ENCODE results near the gene FLAD1. TPM values are rescaled to one million over a fixed set of nuclear protein-coding genes. Genes with fewer than 3 reads are reported as not detected.
A peak's percentile ranks its signal among the peaks of the same experiment; 100 is the strongest.
"Not testable (repeated sequence)": the region's sequence is repeated elsewhere in the genome, so short reads cannot be mapped to it uniquely, and the experiment has no call there.

Gene FLAD1
- total RNA-seq, 4 donors from 2014 or later, result 29.7 to 50.3 (median 46.3) TPM

DNA sequence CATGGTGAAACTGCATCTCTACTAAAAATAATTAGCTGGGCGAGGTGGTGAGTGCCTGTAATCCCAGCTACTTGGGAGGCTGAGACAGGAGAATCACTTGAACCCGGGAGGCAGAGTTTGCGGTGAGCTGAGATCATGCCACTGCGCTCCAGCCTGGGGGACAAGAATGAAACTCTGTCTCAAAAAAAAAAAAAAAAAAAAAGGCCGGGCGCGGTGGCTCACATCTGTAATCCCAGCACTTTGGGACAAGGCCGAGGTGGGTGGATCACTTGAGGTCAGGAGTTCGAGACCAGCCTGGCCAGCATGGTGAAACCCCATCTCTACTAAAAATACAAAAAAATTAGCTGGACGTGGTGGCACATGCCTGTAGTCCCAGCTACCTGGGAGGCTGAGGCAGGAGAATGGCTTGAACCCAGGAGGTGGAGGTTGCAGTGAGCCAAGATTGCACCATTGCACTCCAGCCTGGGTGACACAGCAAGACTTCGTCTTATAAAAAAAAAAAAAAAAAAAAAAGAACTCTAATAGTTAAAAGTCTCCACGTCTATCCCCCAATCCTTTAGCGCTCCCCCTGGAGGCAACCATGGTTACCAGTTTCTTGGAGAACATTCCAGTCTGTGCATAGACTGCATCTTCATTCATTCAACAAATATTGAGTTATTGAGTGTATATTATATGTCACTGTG, 12.3 kb downstream of the FLAD1 start:
- H3K27me3 ChIP-seq, H3K9me3 ChIP-seq, H3K27ac ChIP-seq, H3K4me3 ChIP-seq: not testable (repeated sequence)
- peaks cover 0 to 13% (median 0%) of the 10 kb centered on the region in 3 donors for H3K36me3 ChIP-seq
- TF ChIP-seq, protein P1, sequence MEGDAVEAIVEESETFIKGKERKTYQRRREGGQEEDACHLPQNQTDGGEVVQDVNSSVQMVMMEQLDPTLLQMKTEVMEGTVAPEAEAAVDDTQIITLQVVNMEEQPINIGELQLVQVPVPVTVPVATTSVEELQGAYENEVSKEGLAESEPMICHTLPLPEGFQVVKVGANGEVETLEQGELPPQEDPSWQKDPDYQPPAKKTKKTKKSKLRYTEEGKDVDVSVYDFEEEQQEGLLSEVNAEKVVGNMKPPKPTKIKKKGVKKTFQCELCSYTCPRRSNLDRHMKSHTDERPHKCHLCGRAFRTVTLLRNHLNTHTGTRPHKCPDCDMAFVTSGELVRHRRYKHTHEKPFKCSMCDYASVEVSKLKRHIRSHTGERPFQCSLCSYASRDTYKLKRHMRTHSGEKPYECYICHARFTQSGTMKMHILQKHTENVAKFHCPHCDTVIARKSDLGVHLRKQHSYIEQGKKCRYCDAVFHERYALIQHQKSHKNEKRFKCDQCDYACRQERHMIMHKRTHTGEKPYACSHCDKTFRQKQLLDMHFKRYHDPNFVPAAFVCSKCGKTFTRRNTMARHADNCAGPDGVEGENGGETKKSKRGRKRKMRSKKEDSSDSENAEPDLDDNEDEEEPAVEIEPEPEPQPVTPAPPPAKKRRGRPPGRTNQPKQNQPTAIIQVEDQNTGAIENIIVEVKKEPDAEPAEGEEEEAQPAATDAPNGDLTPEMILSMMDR (IDR thresholded peaks at IDR 0.05), result peak in 4 of 6 experiments; percentile 16 to 31 (median 29)
- peak in 2 of 3 donors; percentile 54 to 73 for DNase-seq
- peaks cover 0 to 16% (median 3%) of the 10 kb centered on the region in 4 donors for H3K4me1 ChIP-seq

DNA sequence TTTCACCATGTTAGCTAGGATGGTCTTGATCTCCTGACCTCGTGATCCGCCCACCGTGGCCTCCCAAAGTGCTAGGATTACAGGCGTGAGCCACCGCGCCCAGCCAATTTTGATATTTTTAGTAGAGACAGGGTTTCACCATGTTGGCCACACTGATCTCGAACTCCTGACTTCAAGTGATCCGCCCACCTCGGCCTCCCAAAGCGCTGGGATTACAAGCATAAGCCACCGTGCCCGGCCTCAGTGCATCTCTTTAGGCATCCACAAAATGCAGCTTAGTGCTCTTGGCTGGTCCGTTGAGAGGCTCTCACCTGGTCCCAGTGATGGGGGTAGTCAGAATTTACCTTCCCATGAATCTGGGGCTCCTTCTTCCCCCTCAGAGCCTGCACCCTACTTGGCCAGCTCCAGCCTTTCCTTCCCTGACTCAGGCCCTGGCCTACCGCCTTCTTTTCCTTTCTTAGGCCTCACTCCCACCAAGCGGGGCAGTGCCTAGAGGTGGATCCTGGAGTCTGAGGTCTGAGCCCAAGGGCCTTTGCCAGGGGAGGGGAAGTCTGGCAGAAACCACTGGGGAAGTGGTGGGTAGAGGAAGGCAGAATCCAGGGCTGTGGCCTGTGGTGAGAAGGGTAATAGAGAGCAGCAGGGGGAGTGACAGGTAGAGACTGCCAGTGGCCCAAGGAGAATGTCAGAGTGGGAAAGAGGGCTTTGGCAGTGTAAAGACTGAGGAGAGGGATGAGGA, 14.0 kb downstream of the FLAD1 start:
- TF ChIP-seq POLR2A (IDR thresholded peaks at IDR 0.05), result no peak
- TF ChIP-seq, protein P1 (IDR thresholded peaks at IDR 0.05), result no peak
- peak in 1 of 3 donors; percentile 37 for DNase-seq

DNA sequence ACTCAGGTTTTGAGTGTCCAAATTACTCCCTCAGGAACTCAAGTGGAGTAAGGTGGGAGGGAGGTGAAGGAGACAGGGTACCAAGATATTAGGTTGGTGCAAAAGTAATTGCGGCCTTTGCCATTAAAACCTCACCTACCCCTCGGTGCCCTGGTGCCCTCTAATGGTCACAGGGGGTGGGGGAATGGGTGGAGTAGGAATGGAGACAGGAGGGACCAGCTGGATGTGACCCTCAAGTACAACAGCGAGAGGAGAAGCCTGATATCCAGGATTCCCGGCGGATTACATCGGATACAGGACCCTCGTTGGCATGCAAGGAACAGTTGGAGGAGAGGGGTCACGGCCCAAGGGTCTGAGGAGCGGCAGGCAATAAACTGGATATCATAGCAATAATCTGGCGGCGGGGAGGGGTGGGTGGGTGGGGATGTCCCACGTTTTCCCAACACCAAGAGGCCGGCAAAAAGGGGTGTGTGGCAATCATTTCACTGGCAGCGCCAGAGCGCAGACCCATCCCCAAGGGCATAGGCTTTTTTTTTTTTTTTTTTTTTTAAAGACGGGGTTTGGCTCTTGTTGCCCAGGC, 15.1 kb downstream of the FLAD1 start:
- no peak for TF ChIP-seq POLR2A (IDR thresholded peaks at IDR 0.05)
- TF ChIP-seq, protein P1 (IDR thresholded peaks at IDR 0.05), result peak in 1 of 6 experiments; percentile 23
- peaks cover 0 to 16% (median 3%) of the 10 kb centered on the region in 4 donors for H3K4me1 ChIP-seq
- DNase-seq, result peak in 1 of 3 donors; percentile 39
- H3K27ac ChIP-seq, result no peak overlapping the region
- H3K4me3 ChIP-seq, result no peak overlapping the region
- H3K36me3 ChIP-seq, result no peaks in the 10 kb centered on the region
- H3K9me3 ChIP-seq, result no peaks in the 10 kb centered on the region
- no peaks in the 10 kb centered on the region for H3K27me3 ChIP-seq

More for the DNA sequence above, 14.0 kb downstream of the FLAD1 start:
- no peak overlapping the region for H3K27ac ChIP-seq
- no peaks in the 10 kb centered on the region for H3K36me3 ChIP-seq
- no peaks in the 10 kb centered on the region for H3K27me3 ChIP-seq
- H3K4me1 ChIP-seq, result peaks cover 0 to 16% (median 3%) of the 10 kb centered on the region in 4 donors
- H3K9me3 ChIP-seq, result no peaks in the 10 kb centered on the region
- H3K4me3 ChIP-seq, result no peak overlapping the region

DNA sequence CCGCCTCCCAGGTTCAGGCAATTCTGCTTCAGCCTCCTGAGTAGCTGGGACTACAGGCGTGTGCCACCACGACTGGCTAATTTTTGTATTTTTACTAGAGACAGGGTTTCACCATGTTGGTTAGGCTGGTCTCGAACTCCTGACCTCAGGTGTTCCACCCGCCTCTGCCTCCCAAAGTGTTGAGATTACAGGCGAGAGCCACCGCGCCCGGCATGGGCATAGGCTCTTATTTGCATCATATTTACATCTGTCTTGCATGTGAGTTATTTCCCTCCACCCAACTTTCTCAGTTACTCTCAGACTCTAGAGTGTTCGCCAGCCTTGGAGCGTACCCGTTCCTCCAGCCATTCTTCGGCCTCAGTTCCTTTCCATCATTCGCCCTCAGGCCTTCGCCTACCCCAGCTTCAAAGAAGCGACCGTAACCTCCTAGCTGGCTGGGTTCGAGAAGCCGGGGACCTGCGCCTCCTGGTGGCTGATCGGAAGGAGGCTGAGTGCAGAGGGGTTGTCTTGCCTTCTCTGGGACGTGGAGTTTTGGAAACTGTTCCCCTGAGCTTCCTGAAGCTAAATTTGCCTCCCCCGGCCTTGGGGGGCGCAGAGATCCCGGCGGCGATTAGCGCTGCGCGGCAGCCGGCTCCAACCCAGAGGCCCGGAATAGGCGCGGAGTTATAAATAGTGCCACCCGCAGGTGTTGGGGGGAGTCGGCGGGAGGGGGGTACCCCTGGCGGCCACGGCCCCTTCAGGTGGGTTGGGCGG, 15.8 kb downstream of the FLAD1 start:
- peak overlapping the region; percentile 94 to 99 (median 96) for H3K27ac ChIP-seq
- peak overlapping the region; percentile 70 to 91 (median 83) for H3K4me3 ChIP-seq
- peak; percentile 56 to 86 (median 85) for DNase-seq
- no peaks in the 10 kb centered on the region for H3K27me3 ChIP-seq
- peaks cover 0 to 16% (median 5%) of the 10 kb centered on the region in 4 donors for H3K4me1 ChIP-seq
- H3K36me3 ChIP-seq, result no peaks in the 10 kb centered on the region
- H3K9me3 ChIP-seq, result no peaks in the 10 kb centered on the region
- TF ChIP-seq, protein P1 (IDR thresholded peaks at IDR 0.05), result peak; percentile 74 to 91 (median 84)
- TF ChIP-seq POLR2A (IDR thresholded peaks at IDR 0.05), result peak in 1 of 2 donors; percentile 34
